K562 (cell line): ENCODE measurements around the gene PRKCE. TPM values are rescaled to one million over a fixed set of nuclear protein-coding genes. Genes with fewer than 3 reads are reported as not detected.

Source experiments
- BCOR ChIP-seq: fragments of 450-650 bp; IDR thresholded peaks from 2 replicates; pipeline ENCODE4 v1.6.1; 2016
- CBX8 ChIP-seq: fragments of 200-600 bp; sonication (generic); IDR thresholded peaks from 2 replicates; pipeline ENCODE4 v1.6.1; 2012; ENCODE audit warnings: borderline replicate concordance, mixed run types, low read depth, mild to moderate bottlenecking, moderate library complexity, mixed read lengths, low read length, control low read depth, inconsistent platforms; ENCODE audit not compliant: poor library complexity, severe bottlenecking; ENCODE audit errors: extremely low read depth
- CHAMP1 ChIP-seq: fragments of 450-650 bp; IDR thresholded peaks from 2 replicates; pipeline ENCODE4 v1.6.1; 2016; ENCODE audit warnings: mild to moderate bottlenecking
- CTBP1 ChIP-seq: fragments of 450-650 bp; IDR thresholded peaks from 2 replicates; pipeline ENCODE4 v1.6.1; 2016; ENCODE audit warnings: borderline replicate concordance
- GABPA ChIP-seq: fragments of 200-800 bp; sonication (Bioruptor generic); conservative IDR thresholded peaks from 2 replicates; pipeline ENCODE4 v1.6.1; 2016; ENCODE audit warnings: low read depth, missing genetic modification characterization, missing compliant biosample characterization
- HLTF ChIP-seq: fragments of 450-650 bp; IDR thresholded peaks from 2 replicates; pipeline ENCODE4 v1.6.1; 2016
- MCM2 ChIP-seq: fragments of 450-650 bp; IDR thresholded peaks from 2 replicates; pipeline ENCODE4 v1.6.1; 2017; ENCODE audit warnings: low read depth, mild to moderate bottlenecking
- NKRF ChIP-seq: fragments of 450-650 bp; IDR thresholded peaks from 2 replicates; pipeline ENCODE4 v1.6.1; 2016; ENCODE audit warnings: borderline replicate concordance
- PPARD ChIP-seq: fragments of 250-450 bp; sonication (Bioruptor Pico); IDR thresholded peaks from 2 replicates; pipeline ENCODE4 v1.8.0; 2022; ENCODE audit warnings: inconsistent platforms, mild to moderate bottlenecking, moderate library complexity
- RCOR1 ChIP-seq, 2 experiments: IDR thresholded peaks; 2 replicates each; pipeline ENCODE4 v1.6.1; 2012; ENCODE audit warnings: low read depth in 2 of 2, low read length in 2 of 2, borderline replicate concordance in 1 of 2, improper control_type of control experiment in 1 of 2
- SFPQ ChIP-seq: fragments of 200-400 bp; formaldehyde crosslinking; IDR thresholded peaks from 2 replicates; pipeline ENCODE4 v1.6.1; 2017; ENCODE audit warnings: mild to moderate bottlenecking, low read depth, low read length, moderate library complexity
- SMARCA4 ChIP-seq: fragments of 450-650 bp; IDR thresholded peaks from 2 replicates; pipeline ENCODE4 v1.6.1; 2016
- SMARCE1 ChIP-seq: fragments of 450-650 bp; IDR thresholded peaks from 2 replicates; pipeline ENCODE4 v1.7.1; 2016; ENCODE audit warnings: mild to moderate bottlenecking
- SMC3 ChIP-seq: conservative IDR thresholded peaks from 2 replicates; pipeline ENCODE4 v1.6.1; 2011; ENCODE audit warnings: low read depth, low read length, improper control_type of control experiment; ENCODE audit not compliant: insufficient read depth
- SOX6 ChIP-seq: fragments of 450-650 bp; IDR thresholded peaks from 2 replicates; pipeline ENCODE4 v1.6.1; 2014; ENCODE audit warnings: mild to moderate bottlenecking
- SRSF9 ChIP-seq: fragments of 200-400 bp; formaldehyde crosslinking; IDR thresholded peaks from 2 replicates; pipeline ENCODE4 v1.6.1; 2017; ENCODE audit warnings: low read depth, low read length, borderline replicate concordance
- YY1 ChIP-seq, 3 experiments: IDR thresholded peaks; 2 replicates each; pipeline ENCODE4 v1.6.1; 2011; ENCODE audit warnings: low read length in 2 of 3, mild to moderate bottlenecking in 2 of 3, moderate library complexity in 2 of 3, borderline replicate concordance in 1 of 3, control low read depth in 1 of 3, low read depth in 1 of 3; ENCODE audit not compliant: insufficient read depth in 3 of 3, insufficient replicate concordance in 2 of 3, control insufficient read depth in 1 of 3, insufficient read length in 1 of 3; ENCODE audit errors: extremely low read depth in 1 of 3
- ZNF232 ChIP-seq: sonication (generic); formaldehyde crosslinking; IDR thresholded peaks from 2 replicates; pipeline ENCODE4 v1.8.0; 2022; ENCODE audit warnings: mild to moderate bottlenecking, missing genetic modification reagents
- ZNF3 ChIP-seq: fragments of 250-450 bp; sonication (Bioruptor Pico); IDR thresholded peaks from 2 replicates; pipeline ENCODE4 v1.5.0; 2021; ENCODE audit warnings: mild to moderate bottlenecking, moderate library complexity
- polyA plus RNA-seq, 8 experiments: library from polyadenylated mRNA; depleted of rRNA in 4 of 8; stranded (reverse) in 5 of 8; unstranded in 3 of 8; fragments of >200 nt; fragmentation: Nextera tagmentation in 2 of 8; fragmentation: Illumina TruSeq in 1 of 8; extraction: Ambion mirVana in 2 of 8; extraction: Trizol in 1 of 8; gene quantifications; 2 replicates each; pipeline versions ENCODE4 v1.2.1 to v1.2.3, GENCODE V29; 2011 to 2014; ENCODE audit warnings: inconsistent platforms in 1 of 8, missing spikeins in 1 of 8
- total RNA-seq, 7 experiments: library from RNA; depleted of rRNA in 6 of 7; stranded (reverse); fragments of >200 nt in 6 of 7; fragmentation: Illumina TruSeq in 2 of 7; extraction: Trizol in 2 of 7; gene quantifications; 2 replicates each; pipeline versions ENCODE4 v1.2.1 to v1.2.3, GENCODE V29; 2011 to 2021; ENCODE audit warnings: low replicate concordance in 1 of 7

Gene PRKCE
- total and polyA plus RNA-seq, 9 of the 15 experiments (the other 6 are each of a cell fraction or from before 2014, with no cell fraction given): 0.06 to 1.0 (median 0.22) TPM; not detected in 1

GRCh38 chr2:45935791-45936622, 284.5 kb downstream of the PRKCE start (continued):
- TF ChIP-seq SMC3 (peak; percentile 74), NKRF (no peak), SRSF9 (no peak), PPARD (no peak), SFPQ (no peak), HLTF (no peak), ZNF3 (CRISPR knock-in tag) (no peak), CTBP1 (peak; percentile 74), YY1 (IDR thresholded peaks at IDR 0.05; ENCODE audit: borderline replicate concordance in 1 of 3, control insufficient read depth in 1 of 3, extremely low read depth in 1 of 3, insufficient read depth in 3 of 3, insufficient read length in 1 of 3, insufficient replicate concordance in 2 of 3, low read depth in 1 of 3, low read length in 2 of 3) (no peak), SOX6 (peak; percentile 22; the same call in 1 of the 2 replicates), SMARCE1 (0 out of 2 replicates have a peak, but pooled peaks have one; percentile 26), MCM2 (no peak), CHAMP1 (no peak), GABPA (tag) (no peak), SMARCA4 (0 out of 2 replicates have a peak, but pooled peaks have one; percentile 21), CBX8 (no peak), ZNF232 (no peak), BCOR (no peak), RCOR1 (IDR thresholded peaks at IDR 0.05; ENCODE audit: borderline replicate concordance in 1 of 2, low read depth in 2 of 2, low read length in 2 of 2) (peak in 1 of 2 experiments; percentile 66; a peak in 2 of 4 replicates)
